Testis (tissue), 3 donors: ENCODE data around the gene ERMARD. TPM values are rescaled to one million over a fixed set of nuclear protein-coding genes. Genes with fewer than 3 reads are reported as not detected.

Experiments
- DNase-seq: peaks from one replicate; pipeline ENCODE4 v3.0.0-alpha.2; 2019
- H3K27ac ChIP-seq, 2 donors: fragments of 200-600 bp; sonication (generic); one replicate each; pipeline ENCODE4 v1.5.1; 2019
- H3K27me3 ChIP-seq: fragments of 200-600 bp; sonication (generic); one replicate; pipeline ENCODE4 v1.5.1; 2019
- H3K36me3 ChIP-seq: fragments of 200-600 bp; sonication (generic); one replicate; pipeline ENCODE4 v1.5.1; 2017; ENCODE audit warnings: low read depth; ENCODE audit errors: missing control alignments
- H3K4me1 ChIP-seq: fragments of 200-600 bp; sonication (generic); one replicate; pipeline ENCODE4 v1.5.1; 2019
- H3K4me3 ChIP-seq, 2 donors: fragments of 200-600 bp; sonication (generic); one replicate each; pipeline ENCODE4 v1.5.1; 2017 to 2019
- H3K9me3 ChIP-seq: fragments of 200-600 bp; sonication (generic); one replicate; pipeline ENCODE4 v1.5.1; 2017
- CTCF ChIP-seq, 3 experiments: fragments of 450-650 bp in 2 of 3; fragments of 200-600 bp in 1 of 3; sonication (generic) in 1 of 3; IDR thresholded peaks; one replicate each; pipeline ENCODE4 v1.5.1; 2016 to 2019; ENCODE audit warnings: antibody characterized with exemption in 3 of 3, mild to moderate bottlenecking in 2 of 3, moderate library complexity in 1 of 3
- POLR2A ChIP-seq: fragments of 450-650 bp; IDR thresholded peaks from one replicate; pipeline ENCODE4 v1.6.1; 2017; ENCODE audit warnings: antibody characterized with exemption, mild to moderate bottlenecking, moderate library complexity
- WGBS, 2 donors: methylation state at CpG; one replicate each; pipeline ENCODE4 v1.1.5; 2018; 5-methylcytosine and 5-hydroxymethylcytosine counted together
- intact Hi-C: fragments of 100-400 bp; cut with DNase I; formaldehyde crosslinking; loops from one replicate; pipeline ENCODE4 v1.15.1; 2023; ENCODE audit warnings: low total_unique reads
- polyA plus RNA-seq: library from polyadenylated mRNA; stranded (reverse); fragments of 350-450 nt; fragmentation: Illumina TruSeq; extraction: RNeasy Lipid Tissue Mini Kit (QIAGEN cat#74804); gene quantifications from one replicate; pipeline ENCODE4 v1.2.3, GENCODE V29; 2014; ENCODE audit warnings: low read depth, low replicate concordance; ENCODE audit not compliant: insufficient read depth
- total RNA-seq, 2 donors: library from RNA; depleted of rRNA; stranded (reverse); fragments of >200 nt; gene quantifications; one replicate each; pipeline ENCODE4 v1.2.3, GENCODE V29; 2016

The ERMARD gene
- total and polyA plus RNA-seq, 3 donors from 2014 or later, result 48.3 to 77.6 (median 56.6) TPM

- TF ChIP-seq POLR2A, result no peak
- TF ChIP-seq CTCF (IDR thresholded peaks at IDR 0.05), result no peak
- intact Hi-C loops, result no loop called here
Measured at GRCh38 chr6:169745405-169745804, 6.0 kb upstream of the ERMARD start.

GRCh38 chr6:169746556-169746955, 4.9 kb upstream of the ERMARD start:
- H3K27ac ChIP-seq, result no peak overlapping the region
- H3K4me3 ChIP-seq, result no peak overlapping the region
- H3K27me3 ChIP-seq, result no peaks in the 10 kb centered on the region
- intact Hi-C loops, result no loop called here
- 79 to 85% methylated on average over 1 of the region's 1 CpG for WGBS, 2 donors
- H3K9me3 ChIP-seq, result no peaks in the 10 kb centered on the region
- no peak for DNase-seq
- H3K4me1 ChIP-seq, result peaks cover 8% of the 10 kb centered on the region
- TF ChIP-seq POLR2A (no peak), CTCF (IDR thresholded peaks at IDR 0.05) (no peak)
- no peaks in the 10 kb centered on the region for H3K36me3 ChIP-seq

More at GRCh38 chr6:169745405-169745804, 6.0 kb upstream of the ERMARD start:
- Histone ChIP-seq H3K27ac (no peak overlapping the region), H3K27me3 (no peaks in the 10 kb centered on the region), H3K4me3 (no peak overlapping the region), H3K4me1 (peaks cover 5% of the 10 kb centered on the region), H3K36me3 (no peaks in the 10 kb centered on the region), H3K9me3 (no peaks in the 10 kb centered on the region)
- WGBS, 2 donors, result 87 to 88% methylated on average over 3 of the region's 3 CpGs
- DNase-seq, result no peak

GRCh38 chr6:169752074-169752623, 727 bp downstream of the ERMARD start:
- no peaks in the 10 kb centered on the region for H3K36me3 ChIP-seq
- DNase-seq, result peak; percentile 30
- no peaks in the 10 kb centered on the region for H3K9me3 ChIP-seq
- TF ChIP-seq POLR2A, result no peak
- no peak for TF ChIP-seq CTCF (IDR thresholded peaks at IDR 0.05)
- peak overlapping the region; percentile 85 to 94 for H3K4me3 ChIP-seq
- 5 to 7% methylated on average over 15 to 19 of the region's 19 CpGs for WGBS, 2 donors
- H3K27ac ChIP-seq, result peak overlapping the region; percentile 86 to 88
- no peaks in the 10 kb centered on the region for H3K27me3 ChIP-seq
- H3K4me1 ChIP-seq, result peaks cover 11% of the 10 kb centered on the region
- intact Hi-C loops, result no loop called here

- peaks cover 9% of the 10 kb centered on the region for H3K4me1 ChIP-seq
- intact Hi-C loops, result no loop called here
- no peak for DNase-seq
- TF ChIP-seq CTCF (IDR thresholded peaks at IDR 0.05) (no peak), POLR2A (no peak)
- 84 to 85% methylated on average over 6 of the region's 6 CpGs for WGBS, 2 donors
- H3K36me3 ChIP-seq, result peaks cover 4% of the 10 kb centered on the region
- no peaks in the 10 kb centered on the region for H3K27me3 ChIP-seq
- H3K4me3 ChIP-seq, result no peak overlapping the region
- H3K27ac ChIP-seq, result no peak overlapping the region
- no peaks in the 10 kb centered on the region for H3K9me3 ChIP-seq
Measured at GRCh38 chr6:169755162-169755561, 3.7 kb downstream of the ERMARD start.

- WGBS, 2 donors, result 78 to 83% methylated on average over 8 to 10 of the region's 10 CpGs
- no peaks in the 10 kb centered on the region for H3K4me1 ChIP-seq
- peaks cover under 1% of the 10 kb centered on the region for H3K36me3 ChIP-seq
- TF ChIP-seq CTCF (IDR thresholded peaks at IDR 0.05), result no peak
- no peak for TF ChIP-seq POLR2A
- no peak for DNase-seq
- no peak overlapping the region for H3K4me3 ChIP-seq
- H3K27ac ChIP-seq, result no peak overlapping the region
- no peaks in the 10 kb centered on the region for H3K9me3 ChIP-seq
- intact Hi-C loops, result no loop called here
- no peaks in the 10 kb centered on the region for H3K27me3 ChIP-seq
Measured at GRCh38 chr6:169763308-169763707, 11.9 kb downstream of the ERMARD start.
